GM12865 (cell line): ENCODE measurements around the gene PACS1.

Experiments used
- DNase-seq: peaks from one replicate; pipeline ENCODE4 v3.0.0; 2010; ENCODE audit warnings: low read depth
- H3K4me3 ChIP-seq: 2 replicates; pipeline ENCODE4 v1.5.1; 2011; ENCODE audit warnings: mild to moderate bottlenecking, low read depth, low read length, control low read depth
- TF ChIP-seq, protein P1 (sequence below): IDR thresholded peaks from 2 replicates; pipeline ENCODE4 v1.5.1; 2011; ENCODE audit warnings: low read length, control low read depth, low read depth, inconsistent platforms; ENCODE audit not compliant: insufficient read depth; ENCODE audit errors: missing control alignments

Gene PACS1

DNA sequence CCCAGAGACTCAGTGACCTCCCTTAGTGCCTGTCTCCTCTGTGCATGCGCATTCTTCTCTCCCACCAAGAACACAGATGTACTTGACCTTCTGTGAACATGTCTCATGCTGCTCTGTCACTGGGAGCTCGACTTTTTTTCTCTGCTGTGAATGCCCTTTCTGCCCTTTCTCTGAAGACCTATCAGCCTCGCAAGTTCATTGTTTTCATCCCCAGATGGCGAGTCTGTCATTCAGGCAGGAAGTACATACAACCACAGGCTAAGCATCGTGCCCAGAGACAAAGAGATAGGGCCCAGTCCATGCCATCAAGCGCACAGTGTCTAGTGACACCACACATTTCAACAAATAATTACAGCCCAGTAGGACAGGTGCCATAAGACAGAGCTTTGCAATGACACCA is 148.0 kb downstream of the PACS1 start:
- TF ChIP-seq, protein P1, sequence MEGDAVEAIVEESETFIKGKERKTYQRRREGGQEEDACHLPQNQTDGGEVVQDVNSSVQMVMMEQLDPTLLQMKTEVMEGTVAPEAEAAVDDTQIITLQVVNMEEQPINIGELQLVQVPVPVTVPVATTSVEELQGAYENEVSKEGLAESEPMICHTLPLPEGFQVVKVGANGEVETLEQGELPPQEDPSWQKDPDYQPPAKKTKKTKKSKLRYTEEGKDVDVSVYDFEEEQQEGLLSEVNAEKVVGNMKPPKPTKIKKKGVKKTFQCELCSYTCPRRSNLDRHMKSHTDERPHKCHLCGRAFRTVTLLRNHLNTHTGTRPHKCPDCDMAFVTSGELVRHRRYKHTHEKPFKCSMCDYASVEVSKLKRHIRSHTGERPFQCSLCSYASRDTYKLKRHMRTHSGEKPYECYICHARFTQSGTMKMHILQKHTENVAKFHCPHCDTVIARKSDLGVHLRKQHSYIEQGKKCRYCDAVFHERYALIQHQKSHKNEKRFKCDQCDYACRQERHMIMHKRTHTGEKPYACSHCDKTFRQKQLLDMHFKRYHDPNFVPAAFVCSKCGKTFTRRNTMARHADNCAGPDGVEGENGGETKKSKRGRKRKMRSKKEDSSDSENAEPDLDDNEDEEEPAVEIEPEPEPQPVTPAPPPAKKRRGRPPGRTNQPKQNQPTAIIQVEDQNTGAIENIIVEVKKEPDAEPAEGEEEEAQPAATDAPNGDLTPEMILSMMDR: no peak
- no peak overlapping the region for H3K4me3 ChIP-seq
- DNase-seq: no peak

DNA sequence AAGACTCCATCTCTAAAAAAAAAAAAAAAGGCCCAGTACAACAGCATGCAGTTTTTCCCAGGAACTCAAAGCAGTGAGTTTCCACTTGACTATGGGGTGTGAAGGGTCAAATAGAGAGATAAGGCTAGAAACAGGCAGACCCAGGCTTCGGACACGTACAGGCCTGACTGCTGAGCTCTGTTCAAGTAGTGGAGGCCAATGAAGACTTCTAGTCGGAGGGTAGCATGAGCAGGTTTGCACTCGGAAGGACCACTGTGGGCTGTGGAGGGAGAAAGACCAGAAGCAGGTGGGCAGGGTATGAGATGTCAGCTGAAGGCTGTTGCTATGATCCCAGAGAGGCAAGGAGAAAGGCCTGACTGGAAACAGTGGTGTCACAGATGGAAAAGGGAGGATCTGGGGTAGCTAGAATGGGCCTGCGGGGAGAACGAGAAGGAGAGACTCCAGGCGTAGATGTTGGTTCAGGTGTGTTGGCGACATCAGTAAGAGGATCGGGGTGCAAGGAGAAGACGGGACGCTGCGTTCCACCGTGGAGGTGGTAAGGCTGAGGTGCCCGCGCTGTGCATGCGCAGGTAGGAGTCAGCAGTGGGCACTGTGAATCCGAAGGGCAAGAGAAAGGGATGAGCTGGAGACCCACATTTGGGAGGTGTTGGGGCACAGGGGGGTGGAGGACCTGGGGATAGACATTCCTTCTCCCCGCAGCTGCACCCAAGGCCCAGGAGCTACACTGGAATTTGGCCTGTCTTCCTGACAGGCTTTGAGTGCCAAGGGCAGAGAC is 149.0 kb downstream of the PACS1 start:
- no peak for DNase-seq
- H3K4me3 ChIP-seq: no peak overlapping the region
- TF ChIP-seq, protein P1: no peak

DNA sequence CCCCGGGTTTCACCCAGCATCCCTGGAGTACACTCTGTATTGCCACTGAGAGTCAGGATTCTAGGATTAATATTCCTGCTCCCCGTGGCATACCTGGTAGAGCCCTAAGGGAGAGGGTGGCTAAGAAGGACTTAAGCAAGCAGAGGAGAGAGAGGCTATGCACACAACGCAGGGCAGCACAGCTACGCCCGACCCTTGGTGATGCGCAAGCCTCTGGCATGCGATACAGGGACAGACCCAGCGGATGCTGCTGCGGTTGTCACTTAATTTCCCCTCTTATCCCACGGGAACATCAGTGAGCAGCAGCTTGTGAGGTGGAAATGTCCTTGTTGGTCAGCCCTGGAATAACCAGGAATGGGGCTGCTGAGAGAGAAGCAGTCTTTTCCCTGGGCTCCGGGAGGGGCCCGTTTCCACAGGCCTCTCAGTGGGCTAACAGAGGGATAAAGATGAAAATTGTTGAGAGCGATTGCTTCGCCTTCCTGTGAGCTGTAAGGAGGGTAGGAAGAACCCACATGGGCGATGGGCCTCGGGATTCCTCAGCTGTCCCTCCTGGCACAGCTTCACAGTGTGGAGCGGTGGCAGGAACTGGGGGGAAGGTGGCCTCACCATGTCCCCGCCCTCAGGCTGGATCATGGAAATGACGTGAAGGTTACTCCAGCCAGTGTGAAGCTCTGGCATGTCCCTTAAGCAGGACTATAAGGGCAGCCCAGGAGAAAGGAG is 149.9 kb downstream of the PACS1 start:
- TF ChIP-seq, protein P1: no peak
- no peak overlapping the region for H3K4me3 ChIP-seq
- DNase-seq: no peak

DNA sequence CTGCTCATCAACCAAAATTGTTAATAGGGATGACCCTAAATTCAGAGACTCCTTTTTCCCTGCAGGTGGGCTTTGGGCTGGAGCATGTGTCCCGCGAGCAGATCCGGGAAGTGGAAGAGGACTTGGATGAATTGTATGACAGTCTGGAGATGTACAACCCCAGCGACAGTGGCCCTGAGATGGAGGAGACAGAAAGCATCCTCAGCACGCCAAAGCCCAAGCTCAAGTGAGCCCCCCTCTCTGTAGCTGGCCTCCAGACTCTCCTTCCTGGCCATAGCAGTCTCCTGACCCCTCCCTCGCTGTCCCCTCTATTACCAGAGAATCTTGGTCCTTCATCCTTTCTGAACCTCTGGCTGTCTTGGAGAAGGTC is 150.5 kb downstream of the PACS1 start:
- no peak for DNase-seq
- TF ChIP-seq, protein P1: no peak
- no peak overlapping the region for H3K4me3 ChIP-seq

DNA sequence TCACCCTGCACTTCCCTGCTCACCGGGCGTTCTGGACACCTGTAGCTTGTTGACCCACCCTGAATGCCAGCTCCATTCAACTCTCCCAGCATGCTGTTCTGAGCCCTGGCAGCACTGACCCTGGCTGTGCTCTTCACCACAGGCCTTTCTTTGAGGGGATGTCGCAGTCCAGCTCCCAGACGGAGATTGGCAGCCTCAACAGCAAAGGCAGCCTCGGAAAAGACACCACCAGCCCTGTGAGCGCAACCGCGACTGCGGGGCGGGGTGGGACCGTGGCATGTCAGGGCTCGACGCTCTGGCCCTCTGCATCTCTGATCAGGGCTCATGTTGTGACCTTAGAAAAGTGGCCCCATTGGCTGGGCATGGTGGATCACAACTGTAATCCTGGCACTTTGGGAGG is 150.9 kb downstream of the PACS1 start:
- TF ChIP-seq, protein P1: no peak
- H3K4me3 ChIP-seq: no peak overlapping the region
- no peak for DNase-seq

DNA sequence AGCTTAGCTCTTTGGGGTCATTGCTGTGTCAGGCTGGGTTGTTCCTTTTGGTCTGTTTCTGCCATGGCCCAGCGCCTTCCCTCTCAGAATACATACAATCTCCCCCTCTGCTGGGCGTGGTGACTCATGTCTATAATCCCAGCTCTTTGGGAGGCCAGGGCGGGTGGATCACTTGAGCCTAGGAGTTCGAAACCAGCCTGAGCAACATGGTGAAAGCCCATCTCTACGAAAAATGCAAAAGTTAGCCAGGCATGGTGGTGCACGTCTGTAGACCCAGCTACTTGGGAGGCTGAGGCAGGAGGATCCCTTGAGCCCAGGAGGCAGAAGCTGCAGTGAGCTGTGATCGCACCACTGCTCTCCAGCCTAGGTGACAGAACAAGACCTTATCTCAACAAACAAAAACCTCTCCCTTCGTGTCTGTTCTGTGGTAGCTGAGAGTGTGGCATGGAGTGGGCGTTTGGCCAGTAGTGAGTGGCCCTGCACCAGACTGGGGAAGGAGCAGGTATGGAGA is 151.7 kb downstream of the PACS1 start:
- no peak overlapping the region for H3K4me3 ChIP-seq
- TF ChIP-seq, protein P1: no peak
- peak; percentile 69 for DNase-seq
